Ammon's horn (tissue), 1 donor: ENCODE measurements around the gene ZNF423.
A peak's percentile ranks its signal among the peaks of the same experiment; 100 is the strongest.

Experiments used
- DNase-seq: peaks from one replicate; pipeline ENCODE4 v3.0.0-alpha.2; 2016; ENCODE audit warnings: low spot score

The ZNF423 gene

GRCh38 chr16:49458656-49459445, 397.1 kb downstream of the ZNF423 start:
- DNase-seq, result no peak

- DNase-seq, result no peak
These were observed 397.7 kb downstream of the ZNF423 start for GRCh38 chr16:49458243-49458642.

GRCh38 chr16:49457196-49457595, 398.7 kb downstream of the ZNF423 start:
- no peak for DNase-seq

GRCh38 chr16:49456763-49457162, 399.1 kb downstream of the ZNF423 start:
- no peak for DNase-seq

GRCh38 chr16:49455991-49456745, 399.7 kb downstream of the ZNF423 start:
- DNase-seq, result no peak

- DNase-seq, result no peak
These were observed 400.5 kb downstream of the ZNF423 start for GRCh38 chr16:49455181-49455990.

- DNase-seq, result no peak
These were observed 401.3 kb downstream of the ZNF423 start for GRCh38 chr16:49454426-49455180.

DNA sequence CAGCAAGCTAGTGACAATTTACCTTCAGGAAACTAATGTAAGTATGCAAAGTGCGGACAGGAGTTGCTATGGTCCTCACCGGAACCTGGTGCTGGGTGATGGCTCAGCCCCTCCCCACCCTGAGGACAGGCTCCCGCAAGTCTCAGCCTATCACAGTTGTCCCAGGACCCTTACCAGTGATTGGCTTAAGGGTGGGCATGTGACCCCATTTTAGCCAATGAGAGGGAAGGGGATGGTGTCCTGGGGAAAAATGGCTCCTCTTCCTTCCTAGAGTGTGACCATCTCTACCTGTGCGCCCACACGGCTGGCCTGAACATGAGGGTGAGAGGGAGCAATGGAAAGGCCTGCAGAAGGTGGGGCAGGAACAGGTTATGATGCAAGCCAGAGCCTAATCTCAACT, 401.9 kb downstream of the ZNF423 start:
- DNase-seq, result no peak

- DNase-seq, result no peak
These were observed 402.9 kb downstream of the ZNF423 start for GRCh38 chr16:49453021-49453420.

GRCh38 chr16:49452578-49452977, 403.3 kb downstream of the ZNF423 start:
- DNase-seq, result no peak

DNA sequence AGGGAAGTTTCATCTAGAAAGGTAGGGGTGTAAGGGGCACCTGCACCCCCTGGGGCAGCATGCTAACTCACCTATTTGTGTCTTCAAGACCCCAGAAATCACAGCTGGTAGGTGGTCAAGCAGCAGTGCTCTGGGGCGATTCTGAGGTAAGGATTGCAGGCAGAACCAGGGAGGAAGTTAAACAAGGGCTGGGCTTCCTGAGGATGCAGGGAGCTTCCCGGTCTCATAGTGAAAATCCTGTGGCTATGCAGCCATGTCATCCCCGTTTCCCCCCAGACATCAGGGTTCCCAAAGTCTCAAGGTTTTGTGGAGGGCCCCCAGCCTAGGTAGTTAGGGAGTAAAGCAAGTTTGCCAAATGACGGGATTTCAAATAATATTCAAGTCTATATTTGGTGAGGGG, 403.8 kb downstream of the ZNF423 start:
- DNase-seq, result no peak

GRCh38 chr16:49446805-49447204, 409.1 kb downstream of the ZNF423 start:
- DNase-seq, result no peak

DNA sequence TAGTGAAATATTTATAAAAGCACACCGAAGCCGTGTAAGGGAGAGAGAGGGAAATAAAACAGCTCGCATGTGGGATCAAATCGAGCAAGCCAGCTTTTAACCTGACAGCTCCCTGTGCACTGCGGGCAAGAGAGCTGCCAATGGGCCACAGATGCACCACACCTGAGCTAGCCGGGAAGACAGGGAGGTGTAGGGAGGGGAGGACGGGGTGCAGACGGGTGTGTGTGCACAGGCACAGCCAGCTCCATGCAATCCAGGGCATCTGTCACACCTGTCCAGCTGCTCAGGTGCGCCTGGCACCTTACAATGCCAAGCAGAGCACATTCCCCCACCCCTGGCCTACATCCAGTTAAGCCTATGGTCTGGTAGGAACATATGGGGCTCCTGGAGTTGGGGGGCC, 412.3 kb downstream of the ZNF423 start:
- no peak for DNase-seq

DNA sequence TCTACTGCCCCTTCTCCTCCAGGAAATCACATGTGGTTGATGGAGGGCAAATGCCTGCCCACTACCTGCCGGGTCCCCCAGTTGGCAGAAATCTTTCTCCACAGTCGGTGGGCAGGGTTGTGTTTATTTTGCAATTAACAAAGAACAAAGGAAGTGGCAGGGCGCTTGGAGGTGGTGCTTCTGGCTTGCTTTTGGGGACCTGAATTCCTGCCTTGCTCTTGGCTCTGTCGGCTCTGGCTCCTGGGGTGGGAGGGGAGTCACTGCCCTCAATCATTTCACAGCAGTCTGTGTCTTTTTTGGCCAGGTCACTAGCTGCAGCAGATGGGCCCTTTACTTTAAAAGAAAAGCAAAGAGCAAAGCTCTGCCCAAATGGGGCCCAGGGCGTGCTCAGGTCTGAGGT, 413.1 kb downstream of the ZNF423 start:
- DNase-seq, result no peak

DNA sequence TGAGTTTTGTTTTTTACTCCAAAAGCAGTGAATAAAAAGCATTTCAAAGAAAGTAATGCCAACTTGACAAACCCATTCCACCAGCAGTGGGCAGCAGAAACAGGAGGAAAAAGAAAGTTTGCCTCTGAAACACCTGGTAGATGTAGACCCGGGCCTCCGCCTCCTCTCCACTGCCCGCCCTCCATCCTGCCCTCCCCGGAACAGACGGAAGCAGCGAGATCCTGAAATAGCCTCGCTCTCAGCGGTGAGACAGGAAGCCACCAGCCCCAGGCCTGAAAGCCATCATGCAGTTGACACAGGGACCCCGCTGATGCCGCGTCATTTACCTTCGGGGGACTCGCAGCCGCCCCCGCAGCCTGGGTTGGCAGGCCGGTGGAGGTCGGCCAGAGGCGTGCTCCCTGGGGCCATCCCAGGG, 414.5 kb downstream of the ZNF423 start:
- peak; percentile 10 for DNase-seq

DNA sequence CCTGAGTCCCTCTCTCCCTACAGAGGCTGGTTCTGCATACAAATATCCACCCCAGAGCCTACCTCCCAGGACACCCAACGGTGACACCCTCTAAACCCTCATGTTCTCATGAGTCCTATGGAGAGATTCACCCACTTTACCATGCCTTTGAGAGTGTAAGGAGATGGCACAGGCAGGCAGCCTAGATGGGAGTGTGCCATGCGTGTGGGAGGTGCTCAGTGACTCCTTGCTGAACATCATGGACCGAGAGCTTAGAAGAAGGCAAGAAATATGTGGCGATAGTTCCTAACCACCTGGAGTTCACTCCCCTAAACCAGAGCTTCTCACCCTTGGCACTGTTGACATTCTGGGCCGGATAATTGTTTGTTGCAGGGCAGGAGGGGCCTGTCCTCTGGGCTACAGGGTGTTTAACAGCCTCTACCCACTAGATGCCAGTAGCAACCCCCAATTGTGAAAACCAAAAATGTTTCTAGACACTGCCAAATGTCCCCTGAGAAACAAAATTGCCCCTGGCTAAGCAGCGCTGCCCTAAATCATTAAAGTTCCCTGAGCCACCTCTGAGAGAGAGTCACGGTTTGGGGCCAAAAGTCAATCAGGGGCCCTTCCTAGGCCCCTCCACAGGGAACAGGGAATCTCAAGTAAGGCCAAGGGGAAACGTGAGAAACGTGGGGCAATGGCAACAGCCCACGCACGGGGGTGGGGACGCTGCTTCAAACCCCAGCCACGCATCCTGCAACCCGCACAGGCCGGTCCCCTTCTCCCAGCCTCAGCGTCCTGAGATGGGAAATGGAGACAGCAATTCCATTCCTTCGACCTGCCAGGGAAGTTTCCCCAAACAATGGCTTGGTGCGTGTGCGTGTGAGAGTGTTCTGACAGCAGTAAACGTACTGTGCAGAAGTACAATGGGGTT, 415.5 kb downstream of the ZNF423 start:
- peak; percentile 7 for DNase-seq

DNA sequence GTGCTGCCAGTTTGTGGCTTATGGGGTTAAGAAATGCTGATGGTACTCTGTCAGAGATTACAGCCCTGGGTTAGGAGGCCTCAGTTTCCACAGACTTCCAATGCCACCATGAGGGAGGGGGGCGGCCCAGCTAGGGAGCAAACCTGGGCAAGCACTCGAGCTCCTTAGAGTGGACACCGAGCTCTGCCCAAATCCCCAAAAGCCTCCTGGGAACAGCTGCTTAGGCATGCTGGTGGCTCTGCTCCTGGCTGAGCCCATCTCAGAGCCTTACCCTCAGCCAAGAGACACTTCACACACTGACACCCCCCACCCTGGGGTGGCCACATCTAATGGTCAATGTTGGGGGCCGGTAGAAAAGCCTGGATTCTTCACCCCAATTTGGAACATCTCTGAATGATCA, 416.2 kb downstream of the ZNF423 start:
- no peak for DNase-seq

DNA sequence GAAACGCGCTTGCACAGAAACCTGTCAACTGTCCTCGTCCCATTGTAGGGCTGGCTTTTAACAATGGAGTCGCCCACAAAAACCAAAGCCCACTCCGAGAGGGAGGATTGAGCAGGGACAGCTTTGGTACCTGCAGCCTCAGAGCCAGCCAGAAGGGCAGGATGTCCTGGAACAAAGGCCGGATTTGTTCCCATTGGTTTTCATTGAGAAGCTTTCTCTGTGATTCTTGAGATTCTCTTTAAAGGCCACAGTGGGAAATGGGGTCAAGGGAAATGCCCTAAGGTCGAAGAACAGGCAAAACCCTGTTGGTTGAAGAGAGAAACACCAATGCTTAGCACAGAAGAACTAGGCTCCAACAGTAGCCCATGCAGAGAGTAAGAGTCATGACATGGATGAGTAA, 416.9 kb downstream of the ZNF423 start:
- DNase-seq, result no peak
